GM12801 (cell line): ENCODE measurements around the gene COA3.

Experiments
- CTCF ChIP-seq: IDR thresholded peaks from one replicate; pipeline ENCODE4 v1.5.1; 2011; ENCODE audit warnings: control low read depth; ENCODE audit not compliant: insufficient read length; ENCODE audit errors: extremely low read depth

Gene COA3

GRCh38 chr17:42784409-42784808 is 14.1 kb downstream of the COA3 start:
- no peak for TF ChIP-seq CTCF

DNA sequence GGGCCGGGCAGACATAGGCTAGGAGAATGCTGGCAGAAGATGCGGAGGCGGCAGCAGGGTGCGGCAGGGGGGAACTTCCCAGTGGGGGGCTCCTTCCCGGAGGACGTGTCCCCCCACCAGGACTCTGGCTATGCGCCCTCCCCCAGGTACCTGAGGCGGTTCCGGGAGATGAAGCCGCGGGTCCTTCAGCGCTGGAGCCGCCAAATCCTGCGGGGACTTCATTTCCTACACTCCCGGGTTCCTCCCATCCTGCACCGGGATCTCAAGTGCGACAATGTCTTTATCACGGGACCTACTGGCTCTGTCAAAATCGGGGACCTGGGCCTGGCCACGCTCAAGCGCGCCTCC is 14.7 kb downstream of the COA3 start:
- no peak for TF ChIP-seq CTCF

DNA sequence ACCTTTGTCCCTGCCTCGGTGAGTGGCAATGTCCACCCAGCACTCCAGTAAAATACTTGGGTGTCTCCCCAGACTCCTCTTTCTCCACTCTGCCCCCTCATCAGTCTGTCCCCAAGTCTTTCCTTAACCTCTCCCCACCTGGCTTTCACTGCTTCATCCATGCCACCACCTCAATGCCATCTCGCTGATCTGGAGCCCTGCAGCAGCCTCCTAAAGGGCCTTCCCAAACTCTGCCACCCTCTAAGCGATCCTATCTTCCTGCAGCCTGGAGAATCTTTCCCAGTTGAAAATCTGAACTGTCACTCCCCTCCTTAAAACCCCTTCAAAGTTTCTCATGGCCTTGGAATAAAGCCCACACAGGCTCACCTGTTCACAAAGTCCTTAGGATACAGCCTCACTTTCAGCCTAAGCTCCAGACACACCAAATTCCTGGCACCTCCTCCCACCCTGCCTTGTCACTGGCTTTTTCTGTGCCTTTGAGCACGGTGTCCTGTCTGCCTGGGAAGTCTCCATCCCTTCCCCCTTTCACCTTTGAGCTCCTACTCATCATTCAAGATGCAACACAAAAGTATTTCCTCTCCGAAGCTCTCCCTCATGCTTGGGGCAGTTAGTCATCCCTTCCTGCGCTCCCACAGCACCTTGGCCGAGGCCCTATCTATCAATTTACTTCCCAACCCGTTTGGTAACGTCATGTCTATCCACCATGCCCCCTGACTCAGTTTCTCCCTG is 15.3 kb downstream of the COA3 start:
- TF ChIP-seq CTCF = no peak

DNA sequence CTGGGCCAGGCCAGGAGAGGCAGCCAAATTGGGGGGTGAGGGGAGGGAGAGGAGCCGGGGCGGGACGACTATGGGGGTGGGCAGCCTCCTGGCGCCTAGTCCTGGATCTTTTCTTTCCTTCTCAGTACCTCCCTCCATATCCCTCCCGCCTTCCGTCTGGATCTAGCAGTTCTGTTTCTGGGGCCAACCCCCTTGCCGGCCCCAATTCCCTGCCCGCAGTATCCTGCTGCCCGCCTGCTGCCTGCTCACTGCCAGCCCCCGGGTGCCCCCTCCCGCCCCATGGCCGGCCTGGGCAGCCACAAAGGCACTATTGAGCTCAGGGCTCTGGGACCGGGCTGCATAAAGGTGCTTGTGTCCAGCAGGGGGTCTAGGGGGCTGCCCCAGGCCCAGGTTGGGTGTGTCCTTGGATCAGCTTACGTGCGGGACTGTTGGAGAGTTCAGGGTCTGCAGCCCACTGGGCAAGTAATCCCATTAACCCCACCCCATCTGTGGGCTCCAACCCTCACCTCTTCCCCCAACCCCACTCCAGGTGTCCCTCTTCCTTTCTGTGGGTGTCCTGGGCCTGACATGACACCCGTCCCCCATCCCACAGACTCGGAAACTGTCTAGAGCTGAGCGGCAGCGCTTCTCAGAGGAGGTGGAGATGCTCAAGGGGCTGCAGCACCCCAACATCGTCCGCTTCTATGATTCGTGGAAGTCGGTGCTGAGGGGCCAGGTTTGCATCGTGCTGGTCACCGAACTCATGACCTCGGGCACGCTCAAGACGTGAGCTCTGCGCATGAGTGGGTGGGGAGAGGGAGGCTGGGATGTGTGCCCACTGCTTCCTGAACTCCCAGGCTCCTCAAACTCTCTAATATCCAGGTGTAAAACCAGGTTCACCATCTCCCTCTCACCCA is 16.1 kb downstream of the COA3 start:
- no peak for TF ChIP-seq CTCF

- TF ChIP-seq CTCF = no peak
Observed at GRCh38 chr17:42781639-42782165, 16.8 kb downstream of the COA3 start.

DNA sequence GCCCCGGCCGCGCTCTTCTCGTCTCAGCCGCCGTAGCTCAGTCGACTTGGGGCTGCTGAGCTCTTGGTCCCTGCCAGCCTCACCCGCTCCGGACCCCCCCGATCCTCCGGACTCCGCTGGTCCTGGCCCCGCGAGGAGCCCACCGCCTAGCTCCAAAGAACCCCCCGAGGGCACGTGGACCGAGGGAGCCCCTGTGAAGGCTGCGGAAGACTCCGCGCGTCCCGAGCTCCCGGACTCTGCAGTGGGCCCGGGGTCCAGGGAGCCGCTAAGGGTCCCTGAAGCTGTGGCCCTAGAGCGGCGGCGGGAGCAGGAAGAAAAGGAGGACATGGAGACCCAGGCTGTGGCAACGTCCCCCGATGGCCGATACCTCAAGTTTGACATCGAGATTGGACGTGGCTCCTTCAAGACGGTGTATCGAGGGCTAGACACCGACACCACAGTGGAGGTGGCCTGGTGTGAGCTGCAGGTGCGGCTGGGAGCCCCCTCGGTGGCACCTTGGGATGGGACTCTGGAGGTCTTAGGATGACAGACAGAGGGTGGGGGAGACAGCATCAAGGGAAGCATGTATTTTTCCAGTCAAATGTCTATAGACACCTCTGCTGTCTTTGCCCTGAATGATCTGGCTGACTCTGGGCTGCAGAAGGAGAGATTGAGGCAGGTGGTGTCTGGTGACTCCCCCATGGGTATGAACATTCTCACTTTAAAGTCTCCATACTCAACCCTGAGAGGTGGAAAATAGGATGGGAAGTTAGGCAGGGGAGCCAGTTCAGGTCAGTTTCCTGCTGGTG is 17.5 kb downstream of the COA3 start:
- TF ChIP-seq CTCF = no peak
